ENCODE measurements around the gene CASP12. TPM values are rescaled to one million over a fixed set of nuclear protein-coding genes. Genes with fewer than 3 reads are reported as not detected.
A peak's percentile ranks its signal among the peaks of the same experiment; 100 is the strongest.
"Not testable (repeated sequence)": the region's sequence is repeated elsewhere in the genome, so short reads cannot be mapped to it uniquely, and the experiment has no call there.

The CASP12 gene
- total RNA-seq, result 0.22 TPM
- long read RNA-seq, result 0 reads

DNA sequence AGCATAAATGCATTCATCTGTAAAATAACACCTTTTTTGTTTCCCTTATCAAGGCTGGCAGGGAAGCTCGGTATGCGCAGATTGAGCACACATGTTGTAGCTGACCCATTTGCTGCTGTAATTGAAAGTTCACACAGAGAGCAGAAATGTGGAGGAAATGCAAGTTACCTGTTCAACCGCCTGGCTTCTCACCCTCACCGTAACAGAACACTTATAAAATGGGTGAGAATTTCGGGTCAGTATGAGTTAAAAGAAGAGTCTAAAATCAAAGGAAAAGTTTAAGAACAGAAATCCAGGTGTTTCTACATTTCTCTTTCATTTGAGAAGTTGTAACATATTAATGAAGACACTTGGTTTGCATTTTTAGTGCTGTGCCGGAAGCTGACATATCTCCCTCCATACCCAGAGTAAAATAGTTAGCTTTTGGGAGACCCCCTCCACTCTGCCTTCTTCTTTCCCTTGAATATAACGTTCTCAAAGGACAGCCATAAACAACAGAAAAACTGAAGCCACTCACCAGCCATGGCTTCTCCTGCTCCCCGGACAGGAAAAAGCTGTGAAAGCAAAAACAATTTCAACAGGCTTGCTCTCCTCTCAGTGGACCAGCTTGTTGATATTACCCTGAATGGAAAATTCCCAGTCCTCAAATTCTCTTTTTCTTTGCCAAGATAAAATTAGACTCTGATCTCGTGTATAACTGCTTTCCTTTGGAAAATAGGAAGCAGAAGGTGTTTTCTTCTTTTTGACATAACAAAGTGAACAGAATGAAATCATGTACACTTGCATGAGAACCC lies at the start of gene CASP12:
Gene CASP12 (minus strand): TSS at position 570 of the 794 bp plus-strand sequence.
- ATAC-seq (peak; percentile 68), DNase-seq (ENCODE audit: missing footprints) (no peak)
- intact Hi-C loops (cut with DNase I), result no loop called here

DNA sequence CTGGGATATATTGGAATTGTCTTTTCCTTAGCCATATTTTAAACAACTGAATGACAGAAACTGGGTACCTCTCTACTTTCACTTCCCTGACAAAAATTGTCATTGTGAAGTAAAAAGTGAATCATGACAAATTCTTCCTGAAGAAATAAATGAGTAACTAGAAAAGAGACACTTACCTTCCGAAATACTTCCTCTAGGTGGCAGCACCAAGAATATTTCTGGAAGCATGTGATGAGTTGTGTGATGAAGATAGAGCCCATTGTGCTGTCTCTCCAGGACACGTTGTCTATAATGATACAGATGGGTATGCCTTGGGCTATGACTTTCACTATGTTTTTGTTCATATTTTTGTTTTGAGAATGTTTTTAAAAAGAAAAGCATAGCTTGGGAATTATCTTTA lies 48.6 kb upstream of the CASP12 start:
- intact Hi-C loops (cut with DNase I), result no loop called here
- no peak for ATAC-seq

DNA sequence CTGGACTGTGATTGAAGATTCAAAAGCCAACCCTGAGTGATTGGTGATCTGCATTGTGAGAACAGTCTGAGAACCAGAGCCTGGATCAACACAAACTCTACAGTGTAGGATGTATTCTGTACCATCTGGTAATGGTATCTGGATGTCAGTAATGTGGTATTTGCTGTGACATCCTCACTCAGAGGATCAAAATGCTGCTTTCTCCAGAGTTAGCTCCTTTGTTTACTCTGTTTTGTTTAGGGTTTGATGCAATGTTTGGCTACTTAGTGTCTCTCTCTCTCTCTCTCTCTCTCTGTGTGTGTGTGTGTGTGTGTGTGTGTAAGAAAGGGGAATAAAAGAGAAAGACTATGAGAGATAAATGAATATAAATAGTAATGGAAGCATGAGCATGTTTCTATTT lies 45.8 kb upstream of the CASP12 start:
- no peak for DNase-seq (ENCODE audit: missing footprints)
- intact Hi-C loops (cut with DNase I), result no loop called here
- no peak for ATAC-seq

More for the DNA sequence above, 48.6 kb upstream of the CASP12 start:
- no peak for DNase-seq (ENCODE audit: missing footprints)

DNA sequence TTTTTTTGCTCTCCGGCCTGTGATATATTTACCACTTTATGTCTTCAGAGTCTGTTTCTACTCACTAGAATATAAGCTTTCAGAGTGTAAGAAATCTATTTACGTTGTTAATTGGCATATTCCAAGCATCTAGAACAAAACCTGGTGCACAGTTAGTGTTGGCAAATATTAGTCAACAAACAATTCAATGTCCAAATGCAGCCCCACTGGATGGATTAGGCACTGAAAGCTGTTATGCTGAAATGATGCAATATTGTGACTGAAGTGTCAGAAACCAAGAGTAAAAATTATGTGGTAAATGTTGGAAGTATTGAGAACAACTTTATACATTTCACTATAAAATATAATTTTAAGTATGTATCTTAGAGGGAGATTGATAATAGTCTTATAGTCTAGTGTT lies 45.3 kb upstream of the CASP12 start:
- ATAC-seq (no peak), DNase-seq (ENCODE audit: missing footprints) (no peak)
- intact Hi-C loops (cut with DNase I), result no loop called here

DNA sequence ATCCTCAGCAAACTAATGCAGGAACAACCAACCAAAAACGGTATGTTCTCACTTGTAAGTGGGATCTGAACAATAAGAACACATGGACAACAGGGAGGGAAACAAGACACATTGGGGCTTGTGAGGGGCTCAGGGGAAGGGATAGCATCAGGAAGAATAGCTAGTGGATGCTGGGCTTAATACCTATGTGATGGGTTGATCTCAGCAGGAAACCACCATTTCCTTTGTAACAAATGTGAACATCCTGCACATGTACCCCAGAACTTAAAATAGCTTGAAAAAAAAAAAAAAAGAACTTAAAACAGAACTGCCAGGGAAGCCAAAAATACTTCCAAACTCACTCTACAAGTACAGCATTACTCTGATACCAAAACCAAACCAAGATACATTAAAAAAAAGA lies 36.3 kb upstream of the CASP12 start:
- ATAC-seq (no peak), DNase-seq (ENCODE audit: missing footprints) (no peak)
- intact Hi-C loops (cut with DNase I), result no loop called here

DNA sequence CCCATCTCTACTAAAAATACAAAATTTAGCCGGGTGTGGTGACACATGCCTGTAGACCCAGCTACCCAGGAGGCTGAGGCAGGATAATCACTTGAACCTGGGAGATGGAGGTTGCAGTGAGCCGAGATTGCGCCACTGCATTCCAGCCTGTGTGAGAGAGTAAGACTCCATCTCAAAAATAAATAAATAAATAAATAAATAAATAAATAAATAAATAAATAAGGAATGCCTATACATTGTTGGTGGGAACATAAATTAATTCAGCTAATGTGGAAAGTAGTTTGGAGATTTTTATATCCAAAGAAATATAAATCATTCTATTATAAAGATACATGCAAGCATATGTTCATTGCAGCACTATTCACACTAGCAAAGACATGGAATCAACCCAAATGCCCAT lies 35.8 kb upstream of the CASP12 start:
- ATAC-seq; intact Hi-C loops (cut with DNase I); DNase-seq (ENCODE audit: missing footprints): not testable (repeated sequence)

DNA sequence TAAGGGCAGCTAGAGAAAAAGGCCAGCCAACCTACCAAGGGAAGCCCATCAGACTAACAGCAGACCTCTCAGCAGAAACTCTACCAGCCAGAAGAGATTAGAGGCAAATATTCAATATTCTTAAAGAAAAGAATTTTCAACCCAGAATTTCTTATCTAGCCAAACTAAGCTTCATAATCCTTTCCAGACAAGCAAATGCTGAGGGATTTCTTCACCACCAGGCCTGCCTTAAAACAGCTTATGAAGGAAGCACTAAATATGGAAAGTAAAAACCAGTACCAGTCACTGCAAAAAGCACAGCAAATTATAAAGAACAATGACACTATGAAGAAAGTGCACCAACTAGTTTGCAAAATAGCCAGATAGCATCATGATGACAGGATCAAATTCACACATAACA lies 30.6 kb upstream of the CASP12 start:
- intact Hi-C loops (cut with DNase I), result no loop called here
- no peak for ATAC-seq

DNA sequence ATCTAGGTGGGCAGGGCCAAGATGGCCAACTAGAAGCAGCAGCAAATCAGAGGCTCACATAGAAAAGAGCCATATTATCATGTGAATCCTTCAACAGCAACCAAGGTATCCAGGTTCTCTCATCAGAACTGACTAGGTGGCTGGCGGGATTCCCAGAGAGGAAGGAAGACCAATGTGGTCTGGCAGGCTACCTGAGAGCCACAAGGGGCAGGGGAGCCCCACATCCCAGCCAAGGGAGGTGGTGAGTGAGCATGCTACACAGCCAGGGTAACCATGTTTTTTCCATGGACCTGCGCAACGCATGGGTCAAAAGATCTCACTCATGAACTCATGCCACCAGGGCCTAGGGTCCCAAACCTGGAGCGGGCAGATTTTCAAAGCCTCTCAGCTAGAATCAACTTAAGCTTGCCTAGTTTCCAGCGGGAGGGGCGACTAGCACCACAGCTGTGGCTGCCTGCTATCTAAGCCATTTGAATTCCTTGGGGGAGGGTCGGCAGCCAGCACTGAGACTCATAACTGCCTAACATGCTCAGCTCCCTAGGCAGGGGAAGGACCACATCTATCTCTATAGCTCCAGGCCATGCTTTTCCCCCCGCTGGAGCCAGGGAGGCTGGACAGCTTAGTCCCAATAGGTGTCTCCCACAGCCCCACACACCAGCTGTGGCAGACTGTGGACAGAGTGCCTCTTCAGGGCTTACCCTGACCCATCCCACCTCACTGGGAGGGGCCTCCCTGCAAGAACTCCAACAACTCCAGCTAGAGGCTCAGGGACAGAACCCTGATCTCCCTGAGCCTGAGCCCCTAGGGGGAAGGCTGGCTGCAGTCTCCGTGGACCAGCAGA lies 28.7 kb upstream of the CASP12 start:
- ATAC-seq (no peak), DNase-seq (ENCODE audit: missing footprints) (peak; percentile 66)
- intact Hi-C loops (cut with DNase I), result no loop called here

More for the DNA sequence above, 30.6 kb upstream of the CASP12 start:
- no peak for DNase-seq (ENCODE audit: missing footprints)

DNA sequence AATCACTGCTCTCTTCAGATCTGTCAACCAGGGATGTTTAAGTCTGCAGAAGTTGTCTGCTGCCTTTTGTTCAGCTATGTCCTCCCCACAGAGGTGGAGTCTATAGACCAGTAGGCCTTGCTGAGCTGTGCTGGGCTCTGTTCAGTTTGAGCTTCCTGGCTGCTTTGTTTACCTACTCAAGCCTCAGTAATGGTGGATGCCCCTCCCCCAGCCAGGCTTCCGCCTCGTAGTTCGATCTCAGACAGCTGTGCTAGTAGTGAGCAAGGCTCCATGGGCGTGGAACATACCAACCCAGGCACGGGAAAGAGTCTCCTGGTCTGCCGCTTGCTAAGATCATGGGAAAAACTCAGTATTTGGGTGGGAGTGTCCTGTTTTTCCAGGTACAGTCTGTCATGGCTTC lies 27.6 kb upstream of the CASP12 start:
- DNase-seq (ENCODE audit: missing footprints) (no peak), ATAC-seq (no peak)
- intact Hi-C loops (cut with DNase I), result no loop called here

DNA sequence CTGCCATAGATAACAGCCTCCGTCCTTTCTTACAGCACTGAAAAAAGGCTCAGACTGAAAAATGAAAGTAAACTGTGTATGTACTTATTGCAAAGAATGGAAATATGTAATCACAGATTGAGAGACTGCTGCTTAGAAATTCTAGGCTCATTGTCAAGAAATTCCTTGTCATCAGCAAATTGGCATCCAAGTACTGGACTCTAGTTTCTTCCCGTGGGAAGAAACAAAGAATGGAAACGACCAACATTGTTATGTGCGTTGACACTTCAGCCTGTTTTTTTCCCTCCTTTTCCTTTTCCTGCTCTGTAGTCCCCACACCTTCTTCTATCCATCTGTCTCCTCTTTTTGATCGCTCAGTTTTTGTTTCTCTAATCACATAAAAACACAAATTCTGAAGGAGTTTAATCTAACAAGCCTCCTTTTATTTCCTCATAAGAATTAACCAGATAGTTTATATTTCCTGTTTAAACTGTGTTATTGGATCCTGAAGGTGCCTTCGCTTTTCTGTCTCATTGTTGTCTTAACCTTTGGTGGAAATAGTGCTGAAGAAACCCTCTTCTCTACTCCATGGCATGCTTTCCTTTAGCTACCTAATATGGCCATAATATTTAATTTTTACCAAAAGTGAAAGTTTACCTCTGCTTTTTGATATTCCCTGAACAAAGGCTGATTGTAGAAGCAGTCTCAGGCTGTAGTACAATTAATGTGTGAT lies 20.0 kb upstream of the CASP12 start:
- no peak for ATAC-seq

DNA sequence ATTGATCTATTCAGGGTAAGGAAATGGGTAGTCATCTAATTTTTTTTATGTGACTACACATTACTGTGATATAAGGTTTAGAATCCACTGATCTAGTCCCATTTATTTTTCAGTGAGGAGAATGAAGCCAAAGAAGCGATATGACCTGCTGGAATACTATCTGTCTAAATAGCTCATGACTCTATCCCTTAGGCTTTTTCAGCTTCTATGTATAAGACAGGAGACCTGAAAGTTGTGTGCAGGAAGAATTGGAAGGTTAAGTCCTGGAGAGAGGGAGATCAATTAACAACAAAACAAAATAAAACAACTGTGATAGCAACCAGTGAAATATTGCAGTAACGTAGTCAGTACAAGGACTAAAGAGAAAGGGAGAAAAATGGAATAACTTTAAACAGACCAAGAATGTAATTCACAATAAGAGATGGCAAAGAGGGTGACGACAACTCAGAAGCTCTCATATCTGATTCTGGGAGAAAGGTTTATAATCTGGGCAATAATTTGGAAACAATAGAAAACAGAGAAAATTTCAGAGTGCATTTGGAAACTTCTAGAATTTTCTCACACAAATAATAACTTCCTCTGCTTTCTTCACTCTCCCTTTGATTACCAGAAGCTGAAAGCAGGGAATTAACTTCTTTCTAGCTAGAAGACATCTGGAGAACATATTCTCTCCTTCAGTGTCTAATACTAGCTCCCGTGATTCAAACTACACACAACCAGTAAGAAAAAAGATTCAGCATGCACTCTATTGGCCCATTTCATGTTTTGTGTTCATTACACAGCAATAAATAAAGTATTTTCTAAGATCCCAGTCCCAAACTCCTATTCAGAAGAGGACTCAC lies 19.2 kb upstream of the CASP12 start:
- intact Hi-C loops (cut with DNase I), result loop anchor here (10.0 kb wide), 1 partner anchor 303 kb away; no protein-coding TSS in a partner anchor
- DNase-seq (ENCODE audit: missing footprints), result no peak
- no peak for ATAC-seq

More for the DNA sequence above, 20.0 kb upstream of the CASP12 start:
- intact Hi-C loops (cut with DNase I), result loop anchor here (10.0 kb wide), 1 partner anchor 303 kb away; no protein-coding TSS in a partner anchor
- DNase-seq (ENCODE audit: missing footprints), result no peak

DNA sequence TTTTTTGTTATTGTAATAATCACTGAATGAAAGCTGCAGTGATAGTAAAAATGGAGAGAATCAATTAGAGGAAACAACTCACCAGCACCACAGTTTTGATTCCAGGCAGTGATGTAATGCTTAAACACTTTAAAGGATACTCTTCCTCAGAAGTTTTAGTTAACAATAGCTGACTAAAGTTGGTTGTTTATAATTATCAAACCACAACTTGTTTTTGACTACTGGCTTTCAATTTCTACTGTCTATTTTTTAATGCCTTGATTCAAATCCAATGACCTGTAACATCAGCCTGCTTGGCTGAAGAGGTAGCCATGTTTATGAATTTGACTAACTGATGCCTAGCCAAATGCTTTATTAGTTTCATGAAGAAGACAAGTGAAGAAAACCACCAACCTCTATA lies 18.2 kb upstream of the CASP12 start:
- no peak for ATAC-seq
- no peak for DNase-seq (ENCODE audit: missing footprints)
- intact Hi-C loops (cut with DNase I), result loop anchor here (10.0 kb wide), 1 partner anchor 302 kb away; no protein-coding TSS in a partner anchor

DNA sequence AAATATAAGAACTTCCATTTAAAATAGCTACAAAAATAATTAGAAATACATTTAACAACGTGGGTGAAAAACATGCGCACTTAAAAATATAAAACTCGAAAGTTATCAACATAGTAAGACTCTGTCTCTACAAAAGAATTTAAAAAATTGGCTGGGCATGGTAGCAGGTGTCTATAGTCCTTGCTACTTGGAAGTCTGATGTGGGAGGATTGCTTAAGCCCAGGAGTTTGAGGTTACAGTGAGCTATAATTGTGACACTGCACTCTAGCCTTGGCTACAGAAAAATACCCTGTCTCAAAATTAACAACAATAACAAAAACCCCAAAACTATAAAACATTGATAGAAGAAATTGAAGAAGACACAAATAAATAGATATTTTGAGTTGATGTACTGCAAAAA lies 13.8 kb upstream of the CASP12 start:
- ATAC-seq (no peak), DNase-seq (ENCODE audit: missing footprints) (no peak)
- intact Hi-C loops (cut with DNase I), result loop anchor here (10.0 kb wide), 1 partner anchor 297 kb away; no protein-coding TSS in a partner anchor

DNA sequence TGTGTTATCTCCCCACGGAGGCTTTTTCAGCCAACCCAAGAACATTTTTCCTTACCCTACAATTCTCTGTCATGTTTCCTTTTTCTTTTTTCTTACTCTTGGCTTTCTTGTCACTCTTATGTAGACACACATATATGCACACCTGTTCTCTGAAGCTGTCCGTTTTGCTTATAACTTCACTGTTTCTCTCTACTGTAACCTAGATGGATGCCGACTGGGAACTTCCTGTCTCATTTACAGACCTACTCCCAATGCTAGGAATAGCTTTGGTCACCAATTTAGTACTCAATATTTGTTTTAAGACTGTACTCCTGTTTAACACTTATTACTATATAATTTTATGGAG lies 9.9 kb upstream of the CASP12 start:
- intact Hi-C loops (cut with DNase I), result no loop called here
- ATAC-seq (no peak), DNase-seq (ENCODE audit: missing footprints) (no peak)

DNA sequence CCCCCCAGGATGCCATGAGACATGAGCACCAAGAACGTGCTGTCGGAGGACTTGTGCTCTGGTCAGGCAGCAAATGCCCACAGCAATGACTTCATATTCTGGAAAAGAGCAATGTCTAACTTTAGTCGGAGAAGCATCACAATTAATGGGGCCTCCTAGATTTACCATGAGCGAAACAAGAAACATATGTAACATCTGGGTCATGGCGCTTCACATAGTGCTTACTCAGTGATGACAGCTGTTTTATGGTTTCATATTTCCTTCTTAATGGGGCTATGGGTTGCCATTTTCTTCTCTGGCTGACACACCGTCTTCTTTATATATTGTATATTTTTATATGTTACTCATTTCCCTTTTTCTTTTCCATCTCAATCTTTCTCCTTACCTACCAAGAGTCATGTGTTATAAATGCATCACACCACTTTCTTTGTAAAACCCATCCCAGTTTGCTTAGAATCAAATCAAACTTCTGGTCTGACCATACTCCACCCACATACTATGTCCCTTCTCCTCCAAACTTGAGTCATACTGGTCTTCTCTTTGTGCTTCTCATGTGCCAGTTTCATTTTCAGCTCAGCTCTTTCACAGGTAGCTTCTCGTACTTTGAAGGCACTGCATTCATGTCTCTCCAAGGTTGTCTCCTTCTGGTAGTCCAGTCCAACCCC lies 9.4 kb upstream of the CASP12 start:
- ATAC-seq (no peak), DNase-seq (ENCODE audit: missing footprints) (no peak)
- intact Hi-C loops (cut with DNase I), result no loop called here

DNA sequence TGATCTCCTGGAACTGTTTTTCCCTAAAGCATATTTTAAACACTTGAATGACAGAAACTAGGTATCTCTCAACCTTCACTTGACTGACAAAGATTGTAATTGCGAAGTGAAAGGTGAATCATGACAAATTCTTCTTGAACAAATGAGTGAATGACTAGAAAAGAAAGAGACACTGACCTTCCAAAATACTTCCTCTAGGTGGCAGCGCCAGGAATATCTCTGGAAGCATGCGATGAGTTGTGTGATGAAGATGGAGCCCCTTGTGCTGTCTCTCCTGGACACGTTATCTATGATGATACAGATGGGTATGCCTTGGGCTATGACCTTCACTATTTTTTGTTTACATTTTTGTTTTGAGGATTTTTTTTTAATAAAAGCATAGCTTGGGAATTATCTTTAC lies 7.0 kb upstream of the CASP12 start:
- DNase-seq (ENCODE audit: missing footprints), result no peak
- intact Hi-C loops (cut with DNase I), result no loop called here
- no peak for ATAC-seq

DNA sequence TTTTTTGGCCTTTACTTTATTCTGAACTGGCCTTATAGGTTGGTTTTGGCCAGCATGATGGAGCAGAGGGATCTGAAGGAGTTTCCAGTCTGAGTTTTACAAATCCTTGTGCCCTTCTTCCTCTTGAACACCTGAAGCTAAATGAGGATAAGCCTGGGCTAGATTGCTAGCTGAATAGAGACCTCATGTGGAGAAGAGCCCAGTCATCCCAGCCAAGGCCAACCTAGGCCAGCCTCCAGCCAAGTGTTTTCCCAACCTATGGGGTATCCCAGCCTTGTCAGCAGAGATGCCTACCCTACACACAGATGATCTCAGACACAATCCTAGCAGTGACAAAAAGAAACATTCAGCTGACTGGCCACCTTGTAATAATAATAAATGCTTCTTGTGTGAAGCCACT lies 966 bp upstream of the CASP12 start:
- intact Hi-C loops (cut with DNase I), result no loop called here
- no peak for ATAC-seq
- DNase-seq (ENCODE audit: missing footprints), result no peak

DNA sequence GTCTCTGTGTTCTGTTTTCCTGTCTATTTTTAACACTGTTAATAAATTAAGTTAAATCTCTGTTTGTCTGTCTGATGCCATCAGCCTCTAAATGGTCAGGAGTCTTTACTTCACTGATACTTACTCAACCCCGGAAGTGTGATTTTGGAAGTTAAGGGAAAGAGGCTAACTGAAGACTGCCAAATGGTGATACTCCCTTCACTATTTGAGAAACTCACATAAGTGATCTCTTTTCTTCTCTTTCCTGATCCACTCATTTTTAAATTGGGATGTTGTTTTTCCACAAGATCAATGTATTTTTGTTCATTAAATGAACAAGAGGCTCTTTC lies 389 bp upstream of the CASP12 start:
- intact Hi-C loops (cut with DNase I), result no loop called here
- no peak for DNase-seq (ENCODE audit: missing footprints)
- peak; percentile 56 for ATAC-seq

All from Right ventricle myocardium inferior (tissue), 1 donor.